Activated naive CD8-positive, alpha-beta T cell (primary cell): Measurements from ENCODE around the gene RRP1B.
"Not testable (repeated sequence)": the region's sequence is repeated elsewhere in the genome, so short reads cannot be mapped to it uniquely, and the experiment has no call there.

Source experiments
- H3K27ac Mint-ChIP-seq: one replicate; pipeline ENCODE4 v1.8.0; 2021; ENCODE audit warnings: mixed read lengths
- H3K27me3 Mint-ChIP-seq: one replicate; pipeline ENCODE4 v1.8.0; 2021; ENCODE audit warnings: mixed read lengths
- H3K36me3 Mint-ChIP-seq: one replicate; pipeline ENCODE4 v1.8.0; 2021; ENCODE audit warnings: mixed read lengths
- H3K4me1 Mint-ChIP-seq: one replicate; pipeline ENCODE4 v1.8.0; 2021; ENCODE audit warnings: low read depth, mixed read lengths
- H3K4me3 Mint-ChIP-seq: one replicate; pipeline ENCODE4 v1.8.0; 2021; ENCODE audit warnings: mild to moderate bottlenecking, mixed read lengths
- H3K9me3 Mint-ChIP-seq: one replicate; pipeline ENCODE4 v1.8.0; 2021; ENCODE audit warnings: low read depth, mixed read lengths

RRP1B gene

GRCh38 chr21:43680421-43680820 is 21.1 kb downstream of the RRP1B start:
- not testable (repeated sequence) for H3K9me3 Mint-ChIP-seq, H3K4me3 Mint-ChIP-seq, H3K27ac Mint-ChIP-seq, H3K4me1 Mint-ChIP-seq, H3K27me3 Mint-ChIP-seq
- peaks cover 11% of the 10 kb centered on the region for H3K36me3 Mint-ChIP-seq

GRCh38 chr21:43681650-43682049 is 22.3 kb downstream of the RRP1B start:
- Mint-ChIP-seq H3K36me3 (peaks cover 12% of the 10 kb centered on the region), H3K27me3 (no peaks in the 10 kb centered on the region), H3K27ac (no peak overlapping the region), H3K4me3 (no peak overlapping the region), H3K4me1 (peaks cover 8% of the 10 kb centered on the region), H3K9me3 (no peaks in the 10 kb centered on the region)

GRCh38 chr21:43684424-43684823 is 25.1 kb downstream of the RRP1B start:
- no peaks in the 10 kb centered on the region for H3K27me3 Mint-ChIP-seq
- no peak overlapping the region for H3K4me3 Mint-ChIP-seq
- no peak overlapping the region for H3K27ac Mint-ChIP-seq
- H3K9me3 Mint-ChIP-seq: no peaks in the 10 kb centered on the region
- peaks cover 13% of the 10 kb centered on the region for H3K36me3 Mint-ChIP-seq
- H3K4me1 Mint-ChIP-seq: peaks cover 4% of the 10 kb centered on the region

GRCh38 chr21:43686811-43687565 is 27.6 kb downstream of the RRP1B start:
- Mint-ChIP-seq H3K4me3 (no peak overlapping the region), H3K4me1 (no peaks in the 10 kb centered on the region), H3K9me3 (no peaks in the 10 kb centered on the region), H3K27me3 (no peaks in the 10 kb centered on the region), H3K36me3 (peaks cover 7% of the 10 kb centered on the region), H3K27ac (no peak overlapping the region)

- no peak overlapping the region for H3K4me3 Mint-ChIP-seq
- H3K4me1 Mint-ChIP-seq: no peaks in the 10 kb centered on the region
- H3K36me3 Mint-ChIP-seq: peaks cover 9% of the 10 kb centered on the region
- H3K27ac Mint-ChIP-seq: no peak overlapping the region
- H3K9me3 Mint-ChIP-seq: no peaks in the 10 kb centered on the region
- H3K27me3 Mint-ChIP-seq: no peaks in the 10 kb centered on the region
Observed at GRCh38 chr21:43687566-43688399, 28.4 kb downstream of the RRP1B start.

GRCh38 chr21:43688906-43689305 is 29.5 kb downstream of the RRP1B start:
- H3K4me1 Mint-ChIP-seq: no peaks in the 10 kb centered on the region
- H3K27ac Mint-ChIP-seq: no peak overlapping the region
- H3K36me3 Mint-ChIP-seq: peaks cover 9% of the 10 kb centered on the region
- H3K27me3 Mint-ChIP-seq: no peaks in the 10 kb centered on the region
- H3K4me3 Mint-ChIP-seq: no peak overlapping the region
- no peaks in the 10 kb centered on the region for H3K9me3 Mint-ChIP-seq

- peaks cover 11% of the 10 kb centered on the region for H3K36me3 Mint-ChIP-seq
- no peaks in the 10 kb centered on the region for H3K27me3 Mint-ChIP-seq
- H3K9me3 Mint-ChIP-seq: no peaks in the 10 kb centered on the region
- H3K27ac Mint-ChIP-seq: no peak overlapping the region
- no peaks in the 10 kb centered on the region for H3K4me1 Mint-ChIP-seq
- H3K4me3 Mint-ChIP-seq: no peak overlapping the region
Observed at GRCh38 chr21:43689556-43690337, 30.4 kb downstream of the RRP1B start.

GRCh38 chr21:43690346-43690745 is 31.0 kb downstream of the RRP1B start:
- no peaks in the 10 kb centered on the region for H3K4me1 Mint-ChIP-seq
- no peak overlapping the region for H3K4me3 Mint-ChIP-seq
- H3K36me3 Mint-ChIP-seq: peaks cover 8% of the 10 kb centered on the region
- no peak overlapping the region for H3K27ac Mint-ChIP-seq
- no peaks in the 10 kb centered on the region for H3K27me3 Mint-ChIP-seq
- H3K9me3 Mint-ChIP-seq: no peaks in the 10 kb centered on the region

GRCh38 chr21:43691086-43691795 is 31.9 kb downstream of the RRP1B start:
- Mint-ChIP-seq H3K36me3 (peaks cover 7% of the 10 kb centered on the region), H3K27me3 (no peaks in the 10 kb centered on the region), H3K4me1 (no peaks in the 10 kb centered on the region), H3K27ac (no peak overlapping the region), H3K4me3 (no peak overlapping the region), H3K9me3 (no peaks in the 10 kb centered on the region)

GRCh38 chr21:43691801-43692200 is 32.4 kb downstream of the RRP1B start:
- Mint-ChIP-seq H3K27me3 (no peaks in the 10 kb centered on the region), H3K4me1 (peaks cover 1% of the 10 kb centered on the region), H3K4me3 (no peak overlapping the region), H3K36me3 (peaks cover 8% of the 10 kb centered on the region), H3K9me3 (no peaks in the 10 kb centered on the region), H3K27ac (no peak overlapping the region)

GRCh38 chr21:43692949-43693348 is 33.6 kb downstream of the RRP1B start:
- peaks cover 11% of the 10 kb centered on the region for H3K36me3 Mint-ChIP-seq
- H3K4me3 Mint-ChIP-seq: no peak overlapping the region
- H3K9me3 Mint-ChIP-seq: no peaks in the 10 kb centered on the region
- H3K27me3 Mint-ChIP-seq: no peaks in the 10 kb centered on the region
- H3K4me1 Mint-ChIP-seq: peaks cover 9% of the 10 kb centered on the region
- H3K27ac Mint-ChIP-seq: no peak overlapping the region

GRCh38 chr21:43693981-43694380 is 34.6 kb downstream of the RRP1B start:
- Mint-ChIP-seq H3K27me3 (no peaks in the 10 kb centered on the region), H3K4me1 (peaks cover 11% of the 10 kb centered on the region), H3K4me3 (no peak overlapping the region), H3K9me3 (no peaks in the 10 kb centered on the region), H3K36me3 (peaks cover 13% of the 10 kb centered on the region), H3K27ac (peak overlapping the region; percentile 61)

GRCh38 chr21:43694437-43695079 is 35.2 kb downstream of the RRP1B start:
- no peak overlapping the region for H3K4me3 Mint-ChIP-seq

GRCh38 chr21:43696214-43696613 is 36.9 kb downstream of the RRP1B start:
- no peak overlapping the region for H3K4me3 Mint-ChIP-seq
- no peaks in the 10 kb centered on the region for H3K27me3 Mint-ChIP-seq
- H3K9me3 Mint-ChIP-seq: no peaks in the 10 kb centered on the region
- H3K27ac Mint-ChIP-seq: no peak overlapping the region
- peaks cover 11% of the 10 kb centered on the region for H3K4me1 Mint-ChIP-seq
- peaks cover 13% of the 10 kb centered on the region for H3K36me3 Mint-ChIP-seq

More at GRCh38 chr21:43694437-43695079, 35.2 kb downstream of the RRP1B start:
- Mint-ChIP-seq H3K9me3 (no peaks in the 10 kb centered on the region), H3K27me3 (no peaks in the 10 kb centered on the region), H3K4me1 (peaks cover 11% of the 10 kb centered on the region), H3K36me3 (peaks cover 13% of the 10 kb centered on the region), H3K27ac (no peak overlapping the region)
